Heart left ventricle (tissue), 13 donors: ENCODE data around the gene FAM83G.

Experiments
- CTCF ChIP-seq, 12 donors: fragments of 200-600 bp; sonication (generic) in 4 of 12; IDR thresholded peaks; one replicate each; pipeline versions ENCODE4 v1.5.0 to v1.8.0; 2018 to 2022; ENCODE audit warnings: antibody characterized with exemption in 12 of 12, mild to moderate bottlenecking in 5 of 12
- POLR2A ChIP-seq, 2 donors: fragments of 450-650 bp; IDR thresholded peaks; one replicate each; pipeline ENCODE4 v1.6.1; 2017; ENCODE audit warnings: antibody characterized with exemption in 2 of 2, mild to moderate bottlenecking in 2 of 2, moderate library complexity in 2 of 2
- donor health status: ischemic (EF 13 %, LVEDD 7.1; RV severe dilation, severe dysfunction).
- donor health status: DM: no; HTN: yes; CAD: no.
- donor health status: DM: no; HTN: no; CAD: no.
- donor health status: ischemic (EF 25% LVEDD 6.9; RV normal size, moderate dysfunction).
- donor health status: ischemic (EF 25% LVEDD 5.7; RV mildly dilated, moderate dysfunction).
- donor health status: ischemic (EF 35%, LVEDD 5.7; RV mildly dilated, moderate dysfunction).
- donor health status: nonischemic (EF 11% LVEDD 7.7; RV severe dilation, severe dysfunction).
- donor health status: DM: yes; HTN: yes; CAD: no.
- donor health status: PGD.
- donor health status: ischemic (EF 29% LVEDD 5.4; RV normal size, mild dysfunction).
- donor health status: nonischemic (EF 23%, LVEDD 6.1; RV moderate dilation, normal function).

GRCh38 chr17:19017401-19017800 is 12.8 kb upstream of the FAM83G start:
- TF ChIP-seq CTCF (IDR thresholded peaks at IDR 0.05) (no peak), POLR2A (IDR thresholded peaks at IDR 0.05) (no peak)
